Measurements from ENCODE around the gene INPP4B.
A peak's percentile ranks its signal among the peaks of the same experiment; 100 is the strongest.
"Not testable (repeated sequence)": the region's sequence is repeated elsewhere in the genome, so short reads cannot be mapped to it uniquely, and the experiment has no call there.

Gene INPP4B

GRCh38 chr4:142823796-142824195 is 22.3 kb downstream of the INPP4B start:
- DNase-seq: no peak

- DNase-seq: no peak
Measured at GRCh38 chr4:142818476-142818875, 27.6 kb downstream of the INPP4B start.

- no peak for DNase-seq
Measured at GRCh38 chr4:142818031-142818430, 28.1 kb downstream of the INPP4B start.

GRCh38 chr4:142817442-142817841 is 28.7 kb downstream of the INPP4B start:
- peak in 1 of 3 experiments; percentile 56 for DNase-seq

- DNase-seq: peak in 1 of 3 experiments; percentile 14
Measured at GRCh38 chr4:142815834-142816233, 30.3 kb downstream of the INPP4B start.

GRCh38 chr4:142813388-142813787 is 32.7 kb downstream of the INPP4B start:
- no peak for DNase-seq

- no peak for DNase-seq
Measured at GRCh38 chr4:142812091-142812490, 34.0 kb downstream of the INPP4B start.

- DNase-seq: no peak
Measured at GRCh38 chr4:142811034-142811433, 35.1 kb downstream of the INPP4B start.

- no peak for DNase-seq
Measured at GRCh38 chr4:142809559-142809958, 36.5 kb downstream of the INPP4B start.

- not testable (repeated sequence) for DNase-seq
Measured at GRCh38 chr4:142803879-142804278, 42.2 kb downstream of the INPP4B start.

GRCh38 chr4:142801966-142802365 is 44.1 kb downstream of the INPP4B start:
- DNase-seq: no peak

GRCh38 chr4:142781114-142781513 is 65.0 kb downstream of the INPP4B start:
- no peak for DNase-seq

GRCh38 chr4:142778900-142779299 is 67.2 kb downstream of the INPP4B start:
- DNase-seq: no peak

- DNase-seq: no peak
Measured at GRCh38 chr4:142778430-142778829, 67.7 kb downstream of the INPP4B start.

- no peak for DNase-seq
Measured at GRCh38 chr4:142777045-142777743, 68.9 kb downstream of the INPP4B start.

- no peak for DNase-seq
Measured at GRCh38 chr4:142776026-142776425, 70.1 kb downstream of the INPP4B start.

GRCh38 chr4:142773505-142773904 is 72.6 kb downstream of the INPP4B start:
- no peak for DNase-seq

- no peak for DNase-seq
Measured at GRCh38 chr4:142762280-142762679, 83.8 kb downstream of the INPP4B start.

GRCh38 chr4:142752202-142752786 is 93.8 kb downstream of the INPP4B start:
- no peak for DNase-seq

- DNase-seq: no peak
Measured at GRCh38 chr4:142743121-142743825, 102.8 kb downstream of the INPP4B start.

- no peak for DNase-seq
Measured at GRCh38 chr4:142741995-142742394, 104.1 kb downstream of the INPP4B start.

GRCh38 chr4:142728233-142728632 is 117.9 kb downstream of the INPP4B start:
- DNase-seq: no peak

GRCh38 chr4:142727149-142727548 is 119.0 kb downstream of the INPP4B start:
- no peak for DNase-seq

GRCh38 chr4:142725886-142726285 is 120.2 kb downstream of the INPP4B start:
- DNase-seq: no peak

Measured in NCI-H1417 (cell line).